Endothelial cell of umbilical vein (primary cell): ENCODE data around the gene LSP1. TPM values are rescaled to one million over a fixed set of nuclear protein-coding genes. Genes with fewer than 3 reads are reported as not detected.

Experiments
- BruUV-seq: library from RNA; stranded (reverse); fragments of 400-500 nt; replicated peaks from 2 replicates; lab custom pipeline; 2021; lab: Mats Ljungman, UMichigan
- CTCF ChIA-PET: fragments of 300-600, 350-600 bp; sonication (Branson Sonifier 250); formaldehyde crosslinking; loops from one replicate; lab custom pipeline; 2021; ENCODE audit warnings: antibody characterized with exemption, inconsistent platforms; lab: Charles Lee
- POLR2A ChIA-PET: fragments of 300-600, 350-600 bp; sonication (Branson Sonifier 250); formaldehyde crosslinking; loops from one replicate; lab custom pipeline; 2021; ENCODE audit warnings: antibody characterized with exemption, inconsistent platforms; lab: Charles Lee
- DNase-seq: peaks from one replicate; pipeline ENCODE4 v3.0.0-alpha.2; 2011; ENCODE audit warnings: low read depth, low spot score
- FAIRE-seq: peaks from 2 replicates; lab custom pipeline; 2011; peaks lifted over from hg19 to GRCh38; lab: Jason Lieb, UNC
- H2AFZ ChIP-seq: 2 replicates; pipeline ENCODE4 v1.6.0; 2012; ENCODE audit warnings: low read depth, low read length, control low read depth, inconsistent platforms
- H3K27ac ChIP-seq: 2 replicates; pipeline ENCODE4 v1.5.1; 2011; ENCODE audit warnings: low read depth, mild to moderate bottlenecking, control low read depth, low read length, moderate library complexity; ENCODE audit not compliant: insufficient read depth
- H3K27me3 ChIP-seq, 2 experiments: 2 replicates each; pipeline versions ENCODE4 v1.6.0 to v1.6.1; 2011; ENCODE audit warnings: low read length in 2 of 2, mixed read lengths in 1 of 2; ENCODE audit not compliant: control insufficient read depth in 2 of 2, insufficient read depth in 2 of 2
- H3K36me3 ChIP-seq, 2 experiments: 2 replicates in 1 of 2; 3 replicates in 1 of 2; pipeline ENCODE4 v1.5.1; 2011; ENCODE audit warnings: low read length in 2 of 2, mild to moderate bottlenecking in 1 of 2, moderate library complexity in 1 of 2; ENCODE audit not compliant: control insufficient read depth in 2 of 2, insufficient read depth in 2 of 2; ENCODE audit errors: extremely low read depth in 1 of 2
- H3K4me1 ChIP-seq: 3 replicates; pipeline ENCODE4 v1.5.1; 2011; ENCODE audit warnings: mild to moderate bottlenecking, low read length; ENCODE audit not compliant: control insufficient read depth, insufficient read depth; ENCODE audit errors: extremely low read depth
- H3K4me2 ChIP-seq: 2 replicates; pipeline ENCODE4 v1.6.1; 2011; ENCODE audit warnings: low read length, control low read depth, mixed read lengths; ENCODE audit not compliant: insufficient read depth
- H3K4me3 ChIP-seq, 3 experiments: fragments of 200-600 bp in 1 of 3; sonication (generic), shearing (Covaris generic) in 1 of 3; replicated peaks in 1 of 3; 2 replicates each; pipeline ENCODE4 v1.5.1; 2011 to 2016; ENCODE audit warnings: control low read depth in 3 of 3, low read length in 3 of 3, mild to moderate bottlenecking in 2 of 3, inconsistent platforms in 1 of 3, low read depth in 1 of 3, moderate library complexity in 1 of 3; ENCODE audit not compliant: insufficient read depth in 1 of 3
- H3K79me2 ChIP-seq: 2 replicates; pipeline ENCODE4 v1.6.0; 2012; ENCODE audit warnings: low read length, inconsistent platforms; ENCODE audit not compliant: control insufficient read depth, insufficient read depth
- H3K9ac ChIP-seq: replicated peaks from 2 replicates; pipeline ENCODE3; 2011; ENCODE audit warnings: low read length, control low read depth; ENCODE audit not compliant: insufficient read depth; ENCODE audit errors: extremely low read depth
- H3K9me1 ChIP-seq: replicated peaks from 3 replicates; pipeline ENCODE4 v1.6.0; 2011; ENCODE audit warnings: mild to moderate bottlenecking, low read length; ENCODE audit not compliant: control insufficient read depth, insufficient read depth; ENCODE audit errors: extremely low read depth
- H3K9me3 ChIP-seq: replicated peaks from 2 replicates; pipeline ENCODE4 v1.5.1; 2012; ENCODE audit warnings: low read length, inconsistent platforms; ENCODE audit not compliant: control insufficient read depth, insufficient read depth
- H4K20me1 ChIP-seq: replicated peaks from 2 replicates; pipeline ENCODE3; 2011; ENCODE audit warnings: mild to moderate bottlenecking, low read length; ENCODE audit not compliant: control insufficient read depth, insufficient read depth; ENCODE audit errors: extremely low read depth
- CTCF ChIP-seq, 2 donors: IDR thresholded peaks; 1 replicate in 1 of 2; 2 replicates in 1 of 2; pipeline ENCODE4 v1.5.1; 2011; ENCODE audit warnings: low read length in 2 of 2, mild to moderate bottlenecking in 2 of 2, moderate library complexity in 2 of 2, control low read depth in 1 of 2, inconsistent platforms in 1 of 2, low read depth in 1 of 2; ENCODE audit not compliant: insufficient read depth in 1 of 2; ENCODE audit errors: extremely low read depth in 1 of 2
- EZH2 ChIP-seq: IDR thresholded peaks from 2 replicates; pipeline ENCODE4 v1.6.1; 2012; ENCODE audit warnings: borderline replicate concordance, low read depth, mild to moderate bottlenecking, moderate library complexity, low read length, inconsistent platforms; ENCODE audit not compliant: severe bottlenecking
- FOS ChIP-seq: IDR thresholded peaks from 2 replicates; pipeline ENCODE4 v1.6.1; 2011; ENCODE audit warnings: mild to moderate bottlenecking, low read length, moderate library complexity, borderline replicate concordance; ENCODE audit not compliant: insufficient read depth
- GATA2 ChIP-seq: IDR thresholded peaks from 2 replicates; pipeline ENCODE4 v1.7.0; 2011; ENCODE audit warnings: low read depth, mild to moderate bottlenecking, moderate library complexity, mixed read lengths, low read length; ENCODE audit not compliant: insufficient read length, insufficient read depth
- JUN ChIP-seq: IDR thresholded peaks from 2 replicates; pipeline ENCODE4 v1.6.1; 2011; ENCODE audit warnings: borderline replicate concordance, low read depth; ENCODE audit not compliant: insufficient read length, insufficient read depth
- MAX ChIP-seq: IDR thresholded peaks from 2 replicates; pipeline ENCODE4 v1.6.1; 2011; ENCODE audit not compliant: insufficient read depth, insufficient read length
- MYC ChIP-seq: IDR thresholded peaks from one replicate; pipeline ENCODE4 v1.6.1; 2011; ENCODE audit warnings: mild to moderate bottlenecking, low read depth, low read length
- POLR2A ChIP-seq: IDR thresholded peaks from 2 replicates; pipeline ENCODE4 v1.6.1; 2012; ENCODE audit warnings: low read depth, mild to moderate bottlenecking, control low read depth, low read length
- POLR2AphosphoS5 ChIP-seq: IDR thresholded peaks from 2 replicates; pipeline ENCODE4 v1.6.1; 2012; ENCODE audit warnings: low read depth, mild to moderate bottlenecking, control low read depth, low read length, moderate library complexity; ENCODE audit not compliant: insufficient read depth
- dilution Hi-C: fragments of 300-500 bp; cut with MboI; formaldehyde crosslinking; loops from one replicate; pipeline ENCODE4 v1.15.0; 2019; ENCODE audit warnings: low sequenced_read_pairs; ENCODE audit not compliant: extremely low pct_ligation_motif_present
- intact Hi-C: fragments of 100-400 bp; cut with micrococcal nuclease; formaldehyde crosslinking; loops from one replicate; pipeline ENCODE4 v1.10.0; 2022
- polyA plus RNA-seq, 4 experiments: library from polyadenylated mRNA; depleted of rRNA in 3 of 4; stranded (reverse) in 3 of 4; unstranded in 1 of 4; fragments of >200 nt; gene quantifications; 2 replicates each; pipeline versions ENCODE4 v1.2.1 to v1.2.3, GENCODE V29; 2011 to 2012; ENCODE audit warnings: missing spikeins in 1 of 4
- total RNA-seq: library from RNA; stranded (reverse); gene quantifications from 2 replicates; pipeline ENCODE4 v1.2.3, GENCODE V29; 2021

LSP1 gene
- total and polyA plus RNA-seq, 2 donors (not counting 3 experiments of a cell fraction or from before 2014, with no cell fraction given) = not detected

GRCh38 chr11:1864231-1864630, 11.3 kb downstream of the LSP1 start:
- TF ChIP-seq POLR2A (no peak), JUN (no peak), POLR2AphosphoS5 (no peak), CTCF (IDR thresholded peaks at IDR 0.05; ENCODE audit: extremely low read depth in 1 of 2, insufficient read depth in 1 of 2, low read depth in 1 of 2, low read length in 2 of 2) (no peak), MYC (no peak), FOS (no peak), EZH2 (no peak), GATA2 (no peak), MAX (no peak)
- Histone ChIP-seq H3K4me1 (peaks cover 12% of the 10 kb centered on the region), H3K9me3 (no peaks in the 10 kb centered on the region), H2AFZ (peak overlapping the region; percentile 88), H3K27me3 (no peaks in the 10 kb centered on the region), H3K9ac (no peak overlapping the region), H4K20me1 (no peaks in the 10 kb centered on the region), H3K4me3 (no peak overlapping the region), H3K9me1 (no peaks in the 10 kb centered on the region), H3K79me2 (no peaks in the 10 kb centered on the region), H3K4me2 (no peak overlapping the region), H3K27ac (no peak overlapping the region), H3K36me3 (no peaks in the 10 kb centered on the region)
- CTCF ChIA-PET = interaction anchor here (3.9 kb wide), 1 partner anchor 18 kb away, joined by 21 read pairs; no protein-coding TSS in a partner anchor
- POLR2A ChIA-PET = no interaction called here
- FAIRE-seq = no peak
- intact Hi-C loops (no loop called here), dilution Hi-C loops (no loop called here)
- no TSS peak for BruUV-seq
- no peak for DNase-seq
